ENCODE measurements around the gene LMAN1L. TPM values are rescaled to one million over a fixed set of nuclear protein-coding genes. Genes with fewer than 3 reads are reported as not detected.
A peak's percentile ranks its signal among the peaks of the same experiment; 100 is the strongest.

LMAN1L gene
- total RNA-seq, 1 experiment from 2014 or later = not detected

DNA sequence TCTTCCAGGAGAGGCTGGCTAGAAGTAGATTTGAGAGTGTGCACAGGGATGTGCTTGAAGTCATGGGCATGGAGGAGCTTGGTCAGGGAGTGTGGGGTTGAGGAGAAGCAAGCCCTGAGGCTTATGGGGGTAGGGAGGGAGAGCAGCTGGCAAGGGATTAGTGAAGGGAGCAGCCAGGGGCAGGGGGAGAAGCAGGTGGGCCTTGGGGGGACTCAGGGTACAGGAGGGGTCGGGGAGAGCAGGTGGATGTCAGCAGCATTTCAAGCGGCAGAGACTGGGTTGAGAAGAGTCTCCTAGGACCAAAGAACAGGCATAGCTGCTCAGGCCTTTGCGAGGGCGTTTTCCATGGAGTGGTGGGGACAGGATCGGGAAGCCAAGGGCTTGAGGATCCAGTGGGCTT is 3.4 kb upstream of the LMAN1L start:
- Histone ChIP-seq H3K36me3 (replicated peaks; ENCODE audit: control insufficient read depth, insufficient read depth, low read length) (no peaks in the 10 kb centered on the region), H3K27me3 (ENCODE audit: control insufficient read depth, insufficient read depth, low read length) (no peaks in the 10 kb centered on the region), H3K4me3 (ENCODE audit: insufficient read depth, low read depth, low read length) (no peak overlapping the region)
- DNase-seq = no peak

GRCh38 chr15:74809956-74810355 is 2.7 kb upstream of the LMAN1L start:
- DNase-seq = no peak
- Histone ChIP-seq H3K27me3 (ENCODE audit: control insufficient read depth, insufficient read depth, low read length) (no peaks in the 10 kb centered on the region), H3K4me3 (ENCODE audit: insufficient read depth, low read depth, low read length) (no peak overlapping the region), H3K36me3 (replicated peaks; ENCODE audit: control insufficient read depth, insufficient read depth, low read length) (no peaks in the 10 kb centered on the region)

DNA sequence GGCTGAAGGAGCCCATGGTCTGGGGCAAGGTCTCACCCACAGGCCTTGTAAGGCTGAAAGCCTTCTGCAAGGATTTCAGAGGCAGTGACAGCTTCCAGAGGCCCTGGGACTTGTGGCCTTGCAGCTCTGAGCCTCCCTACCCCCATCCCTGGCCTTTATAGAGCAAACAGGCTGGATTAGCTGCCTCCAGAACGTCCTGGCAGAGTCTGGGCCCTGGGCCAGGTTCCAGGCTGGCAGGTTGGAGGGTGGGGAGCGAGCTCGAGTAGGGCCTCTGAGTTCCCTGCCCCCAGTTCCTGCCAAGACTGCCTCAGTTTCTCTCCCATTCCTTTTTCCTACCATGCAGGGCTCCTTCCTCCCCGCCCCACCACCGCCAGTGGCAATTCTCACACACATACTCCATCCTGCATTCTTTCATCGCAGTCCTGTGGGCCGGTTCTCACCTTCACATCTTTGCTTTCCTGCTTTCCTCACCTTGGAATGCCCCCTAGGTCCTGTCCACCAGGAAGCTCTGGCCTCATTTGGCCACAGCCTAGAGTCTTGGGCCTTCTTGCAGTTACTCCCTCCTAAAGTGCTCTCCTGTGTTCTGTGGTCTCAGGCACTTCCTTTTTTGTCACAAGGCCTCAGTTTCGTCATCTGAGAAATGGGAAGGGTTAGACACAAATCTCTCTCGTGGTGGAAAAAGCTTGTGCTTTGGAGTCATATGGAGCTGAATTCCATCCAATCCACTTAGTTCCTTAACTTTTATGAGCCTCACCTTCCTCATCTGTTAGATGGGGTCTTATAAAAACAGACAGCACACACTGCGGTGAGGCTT is 2.7 kb downstream of the LMAN1L start:
- no peak for DNase-seq
- Histone ChIP-seq H3K4me3 (ENCODE audit: insufficient read depth, low read depth, low read length) (no peak overlapping the region), H3K36me3 (replicated peaks; ENCODE audit: control insufficient read depth, insufficient read depth, low read length) (no peaks in the 10 kb centered on the region), H3K27me3 (ENCODE audit: control insufficient read depth, insufficient read depth, low read length) (no peaks in the 10 kb centered on the region)

GRCh38 chr15:74815961-74816360 is 3.3 kb downstream of the LMAN1L start:
- no peak overlapping the region for H3K4me3 ChIP-seq (ENCODE audit: insufficient read depth, low read depth, low read length)
- no peak for DNase-seq
- no peaks in the 10 kb centered on the region for H3K27me3 ChIP-seq (ENCODE audit: control insufficient read depth, insufficient read depth, low read length)
- H3K36me3 ChIP-seq (replicated peaks; ENCODE audit: control insufficient read depth, insufficient read depth, low read length) = no peaks in the 10 kb centered on the region

- Histone ChIP-seq H3K4me3 (ENCODE audit: insufficient read depth, low read depth, low read length) (no peak overlapping the region), H3K27me3 (ENCODE audit: control insufficient read depth, insufficient read depth, low read length) (no peaks in the 10 kb centered on the region), H3K36me3 (replicated peaks; ENCODE audit: control insufficient read depth, insufficient read depth, low read length) (no peaks in the 10 kb centered on the region)
- DNase-seq = peak; percentile 79
These were observed 4.2 kb downstream of the LMAN1L start for GRCh38 chr15:74816624-74817369.

- DNase-seq = peak; percentile 76
- H3K4me3 ChIP-seq (ENCODE audit: insufficient read depth, low read depth, low read length) = no peak overlapping the region
These were observed 4.7 kb downstream of the LMAN1L start for GRCh38 chr15:74817370-74817737.

DNA sequence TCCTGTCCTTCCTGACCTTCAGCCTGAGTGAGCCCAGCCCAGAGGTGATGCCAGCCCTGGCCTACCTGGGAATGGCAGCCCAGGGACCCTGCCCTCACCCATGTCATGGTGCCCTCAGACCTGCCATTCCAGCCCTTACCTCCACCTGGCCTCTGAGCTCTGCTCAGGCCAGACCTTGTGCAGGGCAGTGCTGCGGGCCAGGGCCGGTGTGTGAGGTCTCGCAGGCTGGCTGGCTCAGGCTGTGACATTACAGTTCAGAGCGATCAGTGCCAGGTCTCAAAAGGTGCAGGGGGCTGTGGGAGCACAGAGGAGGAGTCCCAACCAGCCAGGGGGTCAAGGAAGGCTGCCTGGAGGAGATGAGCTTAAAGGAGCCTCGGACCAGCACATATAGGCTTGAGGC is 7.4 kb downstream of the LMAN1L start:
- Histone ChIP-seq H3K27me3 (ENCODE audit: control insufficient read depth, insufficient read depth, low read length) (peaks cover 6% of the 10 kb centered on the region), H3K4me3 (ENCODE audit: insufficient read depth, low read depth, low read length) (no peak overlapping the region), H3K36me3 (replicated peaks; ENCODE audit: control insufficient read depth, insufficient read depth, low read length) (no peaks in the 10 kb centered on the region)
- DNase-seq = no peak

More at GRCh38 chr15:74817370-74817737, 4.7 kb downstream of the LMAN1L start:
- no peaks in the 10 kb centered on the region for H3K27me3 ChIP-seq (ENCODE audit: control insufficient read depth, insufficient read depth, low read length)
- no peaks in the 10 kb centered on the region for H3K36me3 ChIP-seq (replicated peaks; ENCODE audit: control insufficient read depth, insufficient read depth, low read length)

DNA sequence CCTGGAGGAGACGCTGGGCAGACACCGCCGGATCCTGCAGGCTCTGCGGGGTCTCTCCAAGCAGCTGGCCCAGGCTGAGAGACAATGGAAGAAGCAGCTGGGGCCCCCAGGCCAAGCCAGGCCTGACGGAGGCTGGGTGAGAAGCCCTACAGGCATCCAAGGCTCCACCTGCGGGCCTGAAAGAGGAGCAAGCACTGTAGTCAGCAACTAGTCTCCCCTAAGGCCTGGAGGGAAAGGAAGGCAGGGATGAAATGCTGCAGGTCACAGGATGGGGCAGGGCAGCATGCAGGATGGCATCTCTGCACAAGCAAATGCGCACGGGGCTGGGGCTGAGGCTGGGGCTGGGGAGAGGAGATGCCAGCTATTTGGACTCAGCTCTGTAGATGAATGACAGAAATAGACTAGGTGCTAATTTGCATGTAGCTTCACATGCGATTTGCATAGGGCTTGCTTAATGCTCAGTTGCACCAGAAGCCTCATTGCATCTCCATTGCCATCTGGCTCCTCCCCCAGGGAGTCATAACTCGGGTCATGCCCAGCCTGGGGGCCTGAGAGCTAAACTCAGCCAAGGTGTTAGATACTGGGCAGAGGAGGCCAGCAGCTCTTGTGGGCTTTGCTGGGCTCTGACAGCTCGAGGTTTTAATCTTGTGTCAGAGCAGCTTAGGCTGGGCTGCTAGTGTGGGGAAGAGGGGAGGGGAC is 8.6 kb downstream of the LMAN1L start:
- no peak overlapping the region for H3K4me3 ChIP-seq (ENCODE audit: insufficient read depth, low read depth, low read length)
- no peaks in the 10 kb centered on the region for H3K36me3 ChIP-seq (replicated peaks; ENCODE audit: control insufficient read depth, insufficient read depth, low read length)
- peak; percentile 86 for DNase-seq
- H3K27me3 ChIP-seq (ENCODE audit: control insufficient read depth, insufficient read depth, low read length) = peaks cover 17% of the 10 kb centered on the region

DNA sequence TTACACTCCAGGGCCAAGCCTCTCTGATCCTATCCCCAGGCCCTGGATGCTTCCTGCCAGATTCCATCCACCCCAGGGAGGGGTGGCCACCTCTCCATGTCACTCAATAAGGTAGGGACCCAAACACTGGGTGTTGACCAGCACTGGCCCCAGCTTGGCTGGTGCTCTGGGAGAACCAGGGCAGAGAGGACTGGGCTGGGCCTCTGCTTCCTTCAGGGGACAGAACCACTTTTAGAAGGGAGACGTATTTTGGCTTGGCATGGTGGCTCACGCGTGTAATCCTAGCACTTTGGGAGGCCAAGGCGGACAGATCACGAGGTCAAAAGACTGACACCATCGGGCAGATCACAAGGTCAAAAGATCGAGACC is 9.1 kb downstream of the LMAN1L start:
- Histone ChIP-seq H3K4me3 (ENCODE audit: insufficient read depth, low read depth, low read length) (no peak overlapping the region), H3K27me3 (ENCODE audit: control insufficient read depth, insufficient read depth, low read length) (peaks cover 21% of the 10 kb centered on the region), H3K36me3 (replicated peaks; ENCODE audit: control insufficient read depth, insufficient read depth, low read length) (no peaks in the 10 kb centered on the region)
- DNase-seq = no peak

DNA sequence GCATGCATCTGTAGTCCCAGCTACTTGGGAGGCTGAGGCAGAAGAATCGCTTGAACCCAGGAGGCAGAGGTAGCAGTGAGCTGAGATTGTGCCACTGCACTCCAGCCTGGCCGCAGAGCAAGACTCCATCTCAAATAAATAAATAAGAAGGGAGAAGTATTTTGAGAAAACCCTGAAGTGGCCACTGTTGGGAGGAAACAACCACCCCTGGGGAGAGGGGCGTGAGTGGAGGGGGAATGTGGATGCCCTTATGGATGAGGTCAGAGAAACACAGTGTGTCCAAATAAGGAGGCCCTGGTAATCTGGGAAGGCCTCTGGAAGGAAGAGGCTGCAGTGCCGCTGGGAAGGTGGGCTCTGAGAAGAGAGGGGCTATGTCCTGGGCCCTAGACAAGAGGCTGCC is 9.6 kb downstream of the LMAN1L start:
- no peaks in the 10 kb centered on the region for H3K36me3 ChIP-seq (replicated peaks; ENCODE audit: control insufficient read depth, insufficient read depth, low read length)
- H3K4me3 ChIP-seq (ENCODE audit: insufficient read depth, low read depth, low read length) = no peak overlapping the region
- no peak for DNase-seq
- peaks cover 25% of the 10 kb centered on the region for H3K27me3 ChIP-seq (ENCODE audit: control insufficient read depth, insufficient read depth, low read length)

DNA sequence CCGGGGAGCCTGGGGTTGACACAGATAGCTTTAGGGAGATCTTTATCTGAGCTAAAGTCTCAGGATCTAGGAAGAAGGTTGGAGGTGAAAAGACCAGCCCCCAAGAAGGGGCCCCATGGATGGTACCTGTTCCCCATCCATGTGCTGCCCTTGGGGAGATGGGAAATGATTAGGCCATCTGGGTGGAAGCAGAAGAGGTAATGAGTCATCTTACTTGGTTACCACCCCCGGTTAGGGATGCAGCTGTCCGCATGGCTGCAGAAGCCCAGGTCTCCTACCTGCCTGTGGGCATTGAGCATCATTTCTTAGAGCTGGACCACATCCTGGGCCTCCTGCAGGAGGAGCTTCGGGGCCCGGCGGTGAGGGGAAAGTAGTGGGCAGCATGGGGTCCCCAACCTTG is 10.7 kb downstream of the LMAN1L start:
- DNase-seq = no peak
- H3K27me3 ChIP-seq (ENCODE audit: control insufficient read depth, insufficient read depth, low read length) = peaks cover 31% of the 10 kb centered on the region
- no peaks in the 10 kb centered on the region for H3K36me3 ChIP-seq (replicated peaks; ENCODE audit: control insufficient read depth, insufficient read depth, low read length)
- H3K4me3 ChIP-seq (ENCODE audit: insufficient read depth, low read depth, low read length) = no peak overlapping the region

GRCh38 chr15:74824976-74825375 is 12.3 kb downstream of the LMAN1L start:
- Histone ChIP-seq H3K27me3 (ENCODE audit: control insufficient read depth, insufficient read depth, low read length) (peaks cover 31% of the 10 kb centered on the region), H3K36me3 (replicated peaks; ENCODE audit: control insufficient read depth, insufficient read depth, low read length) (no peaks in the 10 kb centered on the region), H3K4me3 (ENCODE audit: insufficient read depth, low read depth, low read length) (no peak overlapping the region)
- no peak for DNase-seq

DNA sequence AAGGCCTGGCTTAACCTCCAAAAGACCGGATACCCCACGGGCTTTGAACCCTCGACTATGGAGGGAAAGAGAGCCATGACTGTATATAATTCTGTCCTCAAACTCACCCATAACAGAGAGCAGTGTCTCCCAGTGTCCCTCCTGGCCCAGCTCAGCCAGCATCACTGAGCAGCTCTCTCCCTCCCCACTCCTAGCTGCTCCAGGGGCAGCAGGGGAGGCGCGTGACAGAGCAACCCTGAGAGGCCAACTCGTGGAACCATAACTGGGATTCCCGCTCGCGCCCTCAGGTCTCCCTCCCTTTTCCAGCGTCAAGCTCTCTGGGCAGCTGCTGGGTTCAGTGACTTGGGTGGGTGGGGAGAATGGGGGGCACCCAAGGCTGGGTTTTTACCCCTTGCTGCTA is 13.2 kb downstream of the LMAN1L start:
- peaks cover 31% of the 10 kb centered on the region for H3K27me3 ChIP-seq (ENCODE audit: control insufficient read depth, insufficient read depth, low read length)
- DNase-seq = no peak

DNA sequence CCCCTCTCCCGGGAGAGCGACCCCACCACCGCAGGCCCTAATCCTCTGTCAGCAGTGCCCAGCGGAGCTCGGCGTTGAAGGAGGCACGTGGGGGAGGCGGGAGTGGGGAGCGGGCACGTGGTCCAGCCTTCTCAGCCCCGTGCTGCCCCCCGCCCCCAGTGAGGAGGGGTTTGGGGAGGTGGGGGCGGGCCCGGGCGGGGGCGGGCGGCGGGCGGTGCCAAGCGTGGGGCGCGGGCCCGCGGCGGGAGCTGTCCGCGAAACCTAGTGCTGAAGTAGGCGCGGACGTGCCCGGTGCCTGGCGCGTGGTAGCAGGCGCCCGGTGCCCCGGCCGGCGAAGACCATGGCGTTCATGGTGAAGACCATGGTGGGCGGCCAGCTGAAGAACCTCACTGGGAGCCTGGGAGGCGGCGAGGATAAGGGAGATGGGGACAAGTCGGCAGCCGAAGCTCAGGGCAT is 13.8 kb downstream of the LMAN1L start, which contains the start of gene CPLX3:
Gene CPLX3, plus strand, starts transcription at position 264 of the 456 bp plus-strand sequence. Its CDS starts 77 bp downstream, at position 341.
- H3K27me3 ChIP-seq (ENCODE audit: control insufficient read depth, insufficient read depth, low read length) = peaks cover 31% of the 10 kb centered on the region
- H3K36me3 ChIP-seq (replicated peaks; ENCODE audit: control insufficient read depth, insufficient read depth, low read length) = no peaks in the 10 kb centered on the region
- peak; percentile 99 for DNase-seq
- peak within 1 kb of the TSS; percentile 20; the same call in 1 of the 2 replicates for H3K4me3 ChIP-seq (ENCODE audit: insufficient read depth, low read depth, low read length)

More for the DNA sequence above, 13.2 kb downstream of the LMAN1L start:
- Histone ChIP-seq H3K4me3 (ENCODE audit: insufficient read depth, low read depth, low read length) (no peak overlapping the region; the same call in 1 of the 2 replicates), H3K36me3 (replicated peaks; ENCODE audit: control insufficient read depth, insufficient read depth, low read length) (no peaks in the 10 kb centered on the region)
